HCT116 (cell line): Measurements from ENCODE around the gene ZNF57. TPM values are rescaled to one million over a fixed set of nuclear protein-coding genes. Genes with fewer than 3 reads are reported as not detected.

Source experiments
- ATAC-seq: fragments of 200-7000 bp; cut with Tn5 transposase; 2 replicates; pipeline ENCODE4 v1.9.1; 2020; ENCODE audit warnings: mild to moderate bottlenecking, moderate library complexity
- BruUV-seq: library from RNA; stranded (reverse); fragments of 400-500 nt; replicated peaks from 2 replicates; lab custom pipeline; 2021; lab: Mats Ljungman, UMichigan
- CTCF ChIA-PET: fragments of 300-600 bp; sonication (Branson Sonifier 250); formaldehyde crosslinking; loops from one replicate; lab custom pipeline; 2021; ENCODE audit warnings: antibody characterized with exemption; lab: Charles Lee
- POLR2A ChIA-PET: fragments of 300-600, 350-600 bp; sonication (Branson Sonifier 250); formaldehyde crosslinking; loops from one replicate; lab custom pipeline; 2021; ENCODE audit warnings: antibody characterized with exemption; lab: Charles Lee
- RAD21 ChIA-PET, 2 experiments: fragments of 300-600 bp; sonication (Branson Sonifier 250); formaldehyde crosslinking; loops; one replicate each; lab custom pipeline; 2023; ENCODE audit warnings: low total read pairs in 2 of 2; ENCODE audit not compliant: uncharacterized antibody in 2 of 2, unreplicated experiment in 2 of 2, low non-redundant PET in 1 of 2; lab: Charles Lee
- DNase-seq: peaks from one replicate; pipeline ENCODE4 v3.0.0-alpha.2; 2010; ENCODE audit warnings: low read depth, low spot score
- H2AFZ ChIP-seq: fragments of 200-600 bp; shearing (Covaris generic), sonication (generic); 2 replicates; pipeline ENCODE4 v1.6.1; 2017; ENCODE audit warnings: low read depth, mixed run types, mixed read lengths, antibody characterized with exemption, low read length; ENCODE audit not compliant: poor library complexity, severe bottlenecking
- H3K27ac ChIP-seq: 2 replicates; pipeline ENCODE4 v1.5.1; 2012; ENCODE audit warnings: low read depth, low read length
- H3K27me3 ChIP-seq: fragments of 200-600 bp; sonication (generic); 2 replicates; pipeline ENCODE4 v1.6.1; 2016; ENCODE audit warnings: mixed run types, low read length, mixed read lengths; ENCODE audit not compliant: insufficient read depth
- H3K36me3 ChIP-seq, 2 experiments: fragments of 200-500 bp in 1 of 2; fragments of 200-600 bp in 1 of 2; sonication (Bioruptor generic) in 1 of 2; sonication (generic) in 1 of 2; 2 replicates each; pipeline versions ENCODE4 v1.5.1 to v1.6.1; 2014 to 2016; ENCODE audit warnings: low read length in 2 of 2, inconsistent platforms in 1 of 2, mixed read lengths in 1 of 2, mixed run types in 1 of 2; ENCODE audit not compliant: insufficient read depth in 2 of 2, control insufficient read depth in 1 of 2
- H3K4me1 ChIP-seq, 2 experiments: fragments of 200-600 bp in 1 of 2; sonication (generic) in 1 of 2; 2 replicates each; pipeline versions ENCODE4 v1.5.1 to v1.6.1; 2012 to 2017; ENCODE audit warnings: low read length in 2 of 2, inconsistent platforms in 1 of 2, mild to moderate bottlenecking in 1 of 2, mixed read lengths in 1 of 2, mixed run types in 1 of 2, moderate library complexity in 1 of 2; ENCODE audit not compliant: insufficient read depth in 2 of 2, control insufficient read depth in 1 of 2
- H3K4me2 ChIP-seq: fragments of 200-600 bp; sonication (generic); 2 replicates; pipeline ENCODE4 v1.6.1; 2017; ENCODE audit warnings: mixed run types, low read length, mixed read lengths
- H3K4me3 ChIP-seq, 2 experiments: fragments of 200-600 bp in 1 of 2; sonication (generic) in 1 of 2; replicated peaks in 1 of 2; 2 replicates each; pipeline ENCODE4 v1.5.1; 2011 to 2016; ENCODE audit warnings: low read length in 2 of 2, control low read depth in 1 of 2, low read depth in 1 of 2, mild to moderate bottlenecking in 1 of 2, mixed read lengths in 1 of 2, mixed run types in 1 of 2
- H3K79me2 ChIP-seq: fragments of 200-600 bp; sonication (generic); 2 replicates; pipeline ENCODE4 v1.6.1; 2017; ENCODE audit warnings: mild to moderate bottlenecking, mixed run types, low read length, moderate library complexity, mixed read lengths; ENCODE audit not compliant: insufficient read depth
- H3K9ac ChIP-seq: fragments of 200-600 bp; sonication (generic); 2 replicates; pipeline ENCODE4 v1.6.1; 2016; ENCODE audit warnings: low read length, mixed read lengths
- H3K9me2 ChIP-seq: fragments of 200-600 bp; sonication (generic), shearing (Covaris generic); 2 replicates; pipeline ENCODE4 v1.6.1; 2017; ENCODE audit warnings: mixed run types, mild to moderate bottlenecking, moderate library complexity; ENCODE audit not compliant: insufficient read depth
- H3K9me3 ChIP-seq, 2 experiments: fragments of 200-500 bp in 1 of 2; fragments of 200-600 bp in 1 of 2; sonication (Bioruptor generic) in 1 of 2; sonication (generic) in 1 of 2; 2 replicates each; pipeline ENCODE4 v1.6.1; 2014 to 2017; ENCODE audit warnings: low read length in 2 of 2, mixed read lengths in 2 of 2, inconsistent platforms in 1 of 2, low read depth in 1 of 2, mild to moderate bottlenecking in 1 of 2, mixed run types in 1 of 2, moderate library complexity in 1 of 2; ENCODE audit not compliant: control insufficient read depth in 1 of 2, insufficient read depth in 1 of 2
- H4K20me1 ChIP-seq: fragments of 200-600 bp; sonication (generic), shearing (Covaris generic); 2 replicates; pipeline ENCODE4 v1.6.1; 2017; ENCODE audit warnings: mixed run types, mild to moderate bottlenecking, moderate library complexity; ENCODE audit not compliant: insufficient read depth
- EGR1 ChIP-seq: IDR thresholded peaks from 2 replicates; pipeline ENCODE4 v1.6.1; 2012; ENCODE audit warnings: low read depth
- EZH2phosphoT487 ChIP-seq: fragments of 200-600 bp; IDR thresholded peaks from 2 replicates; pipeline ENCODE4 v1.6.1; 2018; ENCODE audit warnings: antibody characterized with exemption, borderline replicate concordance
- JUND ChIP-seq: IDR thresholded peaks from 2 replicates; pipeline ENCODE4 v1.6.1; 2012
- RAD21 ChIP-seq: IDR thresholded peaks from 2 replicates; pipeline ENCODE4 v1.6.1; 2012; ENCODE audit warnings: low read depth, mild to moderate bottlenecking
- SRF ChIP-seq: IDR thresholded peaks from 2 replicates; pipeline ENCODE4 v1.6.1; 2012; ENCODE audit warnings: low read depth
- TCF7L2 ChIP-seq: IDR thresholded peaks from 2 replicates; pipeline ENCODE4 v1.7.0; 2011; ENCODE audit warnings: borderline replicate concordance, inconsistent platforms; ENCODE audit not compliant: insufficient read depth, insufficient read length; ENCODE audit errors: extremely low read depth
- ZFX ChIP-seq: fragments of 450-650 bp; IDR thresholded peaks from 2 replicates; pipeline ENCODE4 v1.6.1; 2017
- intact Hi-C: fragments of 100-400 bp; cut with micrococcal nuclease; formaldehyde crosslinking; loops from 2 replicates; pipeline ENCODE4 v1.10.0; 2022
- total RNA-seq: library from RNA; stranded (reverse); gene quantifications from one replicate; pipeline ENCODE4 v1.2.1, GENCODE V29; 2021; ENCODE audit not compliant: unreplicated experiment
- TF ChIP-seq, protein P1 (sequence below): IDR thresholded peaks from 2 replicates; pipeline ENCODE4 v1.6.1; 2011; ENCODE audit warnings: mild to moderate bottlenecking, low read length, moderate library complexity; ENCODE audit not compliant: insufficient replicate concordance; ENCODE audit errors: extremely low read depth
- TF ChIP-seq, protein P2 (sequence below): IDR thresholded peaks from 2 replicates; pipeline ENCODE4 v1.6.1; 2012
- TF ChIP-seq, protein P3 (sequence below): IDR thresholded peaks from 2 replicates; pipeline ENCODE4 v1.6.1; 2012

ZNF57 gene
- total RNA-seq, 1 experiment from 2014 or later, result 8.3 TPM

DNA sequence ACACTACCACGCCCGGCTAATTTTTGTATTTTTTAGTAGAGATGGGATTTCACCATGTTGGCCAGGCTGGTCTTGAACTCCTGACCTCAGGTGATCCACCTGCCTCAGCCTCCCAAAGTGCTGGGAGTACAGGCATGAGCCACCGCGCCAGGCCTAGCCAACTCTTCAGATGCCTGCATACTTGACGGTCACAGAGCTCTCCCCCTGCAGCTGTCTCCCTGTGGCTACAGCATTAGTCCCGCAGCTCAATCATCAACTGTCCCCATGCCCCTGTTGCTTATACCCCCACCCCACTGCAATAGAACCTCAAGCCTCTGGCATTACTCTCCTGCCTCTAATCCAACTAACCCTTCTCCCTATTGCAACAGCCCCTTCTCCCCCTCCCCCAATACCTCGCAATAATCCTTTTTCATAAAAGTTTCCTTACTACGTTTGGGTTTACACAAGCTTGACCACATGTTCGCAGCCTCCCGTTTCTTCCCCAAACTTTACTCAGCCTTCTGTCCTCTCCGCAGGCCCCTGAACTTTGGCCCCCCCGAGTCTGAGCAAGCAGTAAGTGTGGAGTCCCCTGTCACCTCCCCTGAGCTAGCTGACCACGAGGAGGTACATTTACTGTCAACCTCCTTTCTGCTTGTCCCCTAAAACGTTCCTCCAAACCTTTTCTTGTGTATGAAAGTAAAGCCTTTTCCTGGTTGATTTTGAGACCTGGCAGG is 42.4 kb downstream of the ZNF57 start:
- no peak overlapping the region for H3K9ac ChIP-seq
- peaks cover 0 to 7% of the 10 kb centered on the region in 2 experiments; a peak in 1 of 4 replicates for H3K9me3 ChIP-seq
- ChIA-PET RAD21 (no interaction called here), CTCF (interaction anchor here (0.7 to 1.3 kb wide), 2 partner anchors 34 to 295 kb away, joined by 3 to 4 read pairs; partner anchors contain the start of gene TLE6), POLR2A (interaction anchor here (0.8 kb wide), 1 partner anchor 42 kb away, joined by 3 read pairs; the partner anchor contains the start of gene ZNF57)
- H3K79me2 ChIP-seq, result peaks cover 32% of the 10 kb centered on the region; the same call in 1 of the 2 replicates
- no peaks in the 10 kb centered on the region for H3K9me2 ChIP-seq
- ATAC-seq, result no peak
- H3K27me3 ChIP-seq, result no peaks in the 10 kb centered on the region
- H4K20me1 ChIP-seq, result no peaks in the 10 kb centered on the region
- TF ChIP-seq, protein P1, sequence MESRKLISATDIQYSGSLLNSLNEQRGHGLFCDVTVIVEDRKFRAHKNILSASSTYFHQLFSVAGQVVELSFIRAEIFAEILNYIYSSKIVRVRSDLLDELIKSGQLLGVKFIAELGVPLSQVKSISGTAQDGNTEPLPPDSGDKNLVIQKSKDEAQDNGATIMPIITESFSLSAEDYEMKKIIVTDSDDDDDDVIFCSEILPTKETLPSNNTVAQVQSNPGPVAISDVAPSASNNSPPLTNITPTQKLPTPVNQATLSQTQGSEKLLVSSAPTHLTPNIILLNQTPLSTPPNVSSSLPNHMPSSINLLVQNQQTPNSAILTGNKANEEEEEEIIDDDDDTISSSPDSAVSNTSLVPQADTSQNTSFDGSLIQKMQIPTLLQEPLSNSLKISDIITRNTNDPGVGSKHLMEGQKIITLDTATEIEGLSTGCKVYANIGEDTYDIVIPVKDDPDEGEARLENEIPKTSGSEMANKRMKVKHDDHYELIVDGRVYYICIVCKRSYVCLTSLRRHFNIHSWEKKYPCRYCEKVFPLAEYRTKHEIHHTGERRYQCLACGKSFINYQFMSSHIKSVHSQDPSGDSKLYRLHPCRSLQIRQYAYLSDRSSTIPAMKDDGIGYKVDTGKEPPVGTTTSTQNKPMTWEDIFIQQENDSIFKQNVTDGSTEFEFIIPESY, result no peak
- TF ChIP-seq EGR1, result no peak
- TF ChIP-seq RAD21, result no peak
- TF ChIP-seq JUND, result no peak
- no peak for TF ChIP-seq ZFX
- TF ChIP-seq, protein P2, sequence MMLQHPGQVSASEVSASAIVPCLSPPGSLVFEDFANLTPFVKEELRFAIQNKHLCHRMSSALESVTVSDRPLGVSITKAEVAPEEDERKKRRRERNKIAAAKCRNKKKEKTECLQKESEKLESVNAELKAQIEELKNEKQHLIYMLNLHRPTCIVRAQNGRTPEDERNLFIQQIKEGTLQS, result no peak
- TF ChIP-seq, protein P3, sequence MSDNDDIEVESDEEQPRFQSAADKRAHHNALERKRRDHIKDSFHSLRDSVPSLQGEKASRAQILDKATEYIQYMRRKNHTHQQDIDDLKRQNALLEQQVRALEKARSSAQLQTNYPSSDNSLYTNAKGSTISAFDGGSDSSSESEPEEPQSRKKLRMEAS, result no peak
- TF ChIP-seq SRF, result no peak
- no peak for TF ChIP-seq TCF7L2
- TF ChIP-seq EZH2phosphoT487, result no peak
- peaks cover 2 to 12% of the 10 kb centered on the region in 2 experiments; a peak in 3 of 4 replicates for H3K36me3 ChIP-seq
- no peak overlapping the region for H3K27ac ChIP-seq
- intact Hi-C loops, result loop anchor here (5.0 kb wide), 1 partner anchor 41 kb away; the partner anchor contains the start of gene ZNF57
- H3K4me3 ChIP-seq, result no peak overlapping the region; a peak in 1 of 4 replicates
- H3K4me2 ChIP-seq, result peak overlapping the region; percentile 95; the same call in 1 of the 2 replicates
- H2AFZ ChIP-seq, result no peak overlapping the region
- H3K4me1 ChIP-seq, result peaks cover 2 to 17% of the 10 kb centered on the region in 2 experiments; a peak in 2 of 4 replicates
- no TSS peak for BruUV-seq
- DNase-seq, result no peak
